Neural cell (in vitro differentiated cells): ENCODE results near the gene BPIFB4.

Experiments used
- EP300 ChIP-seq: fragments of 450-650 bp; conservative IDR thresholded peaks from 2 replicates; pipeline ENCODE4 v1.6.1; 2014; ENCODE audit warnings: antibody characterized with exemption, mild to moderate bottlenecking, moderate library complexity; ENCODE audit not compliant: poor library complexity, severe bottlenecking
- EZH2 ChIP-seq: fragments of 200-600, 300-800 bp; shearing (Covaris generic), sonication (generic); IDR thresholded peaks from 2 replicates; pipeline ENCODE4 v1.6.1; 2014; ENCODE audit warnings: antibody characterized with exemption, low read length, borderline replicate concordance, mild to moderate bottlenecking; ENCODE audit not compliant: insufficient read depth, poor library complexity, severe bottlenecking
- MXI1 ChIP-seq: fragments of 450-650 bp; conservative IDR thresholded peaks from 2 replicates; pipeline ENCODE4 v1.6.1; 2014; ENCODE audit warnings: antibody characterized with exemption, mild to moderate bottlenecking; ENCODE audit not compliant: poor library complexity, severe bottlenecking
- TF ChIP-seq, protein P1 (sequence below): fragments of 450-650 bp; IDR thresholded peaks from 2 replicates; pipeline ENCODE4 v1.5.1; 2014; ENCODE audit warnings: antibody characterized with exemption, mild to moderate bottlenecking, moderate library complexity; ENCODE audit not compliant: poor library complexity, severe bottlenecking

GRCh38 chr20:33099843-33100538 is 20.5 kb downstream of the BPIFB4 start:
- TF ChIP-seq MXI1 (no peak), EP300 (no peak), EZH2 (no peak)
- TF ChIP-seq, protein P1, sequence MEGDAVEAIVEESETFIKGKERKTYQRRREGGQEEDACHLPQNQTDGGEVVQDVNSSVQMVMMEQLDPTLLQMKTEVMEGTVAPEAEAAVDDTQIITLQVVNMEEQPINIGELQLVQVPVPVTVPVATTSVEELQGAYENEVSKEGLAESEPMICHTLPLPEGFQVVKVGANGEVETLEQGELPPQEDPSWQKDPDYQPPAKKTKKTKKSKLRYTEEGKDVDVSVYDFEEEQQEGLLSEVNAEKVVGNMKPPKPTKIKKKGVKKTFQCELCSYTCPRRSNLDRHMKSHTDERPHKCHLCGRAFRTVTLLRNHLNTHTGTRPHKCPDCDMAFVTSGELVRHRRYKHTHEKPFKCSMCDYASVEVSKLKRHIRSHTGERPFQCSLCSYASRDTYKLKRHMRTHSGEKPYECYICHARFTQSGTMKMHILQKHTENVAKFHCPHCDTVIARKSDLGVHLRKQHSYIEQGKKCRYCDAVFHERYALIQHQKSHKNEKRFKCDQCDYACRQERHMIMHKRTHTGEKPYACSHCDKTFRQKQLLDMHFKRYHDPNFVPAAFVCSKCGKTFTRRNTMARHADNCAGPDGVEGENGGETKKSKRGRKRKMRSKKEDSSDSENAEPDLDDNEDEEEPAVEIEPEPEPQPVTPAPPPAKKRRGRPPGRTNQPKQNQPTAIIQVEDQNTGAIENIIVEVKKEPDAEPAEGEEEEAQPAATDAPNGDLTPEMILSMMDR, result no peak
